ENCODE results near the gene RNF41.

- TF ChIP-seq TAF1 (IDR thresholded peaks at IDR 0.05; ENCODE audit: borderline replicate concordance, low read depth, low read length) (no peak), POLR2AphosphoS5 (IDR thresholded peaks at IDR 0.05; ENCODE audit: low read depth, low read length) (no peak), POLR2A (IDR thresholded peaks at IDR 0.05; ENCODE audit: low read depth, low read length) (no peak)
These were observed 8.3 kb upstream of the RNF41 start, which contains the start of gene SLC39A5 for GRCh38 chr12:56229916-56230431.
